Vagina (tissue), 2 donors: ENCODE data around the gene UNC5B.

ENCODE experiments used
- CTCF ChIP-seq, 3 experiments: fragments of 450-650 bp in 2 of 3; fragments of 200-600 bp in 1 of 3; sonication (generic) in 1 of 3; IDR thresholded peaks; one replicate each; pipeline ENCODE4 v1.5.1; 2017 to 2019; ENCODE audit warnings: antibody characterized with exemption in 3 of 3, mild to moderate bottlenecking in 2 of 3, moderate library complexity in 2 of 3
- POLR2A ChIP-seq, 2 donors: fragments of 450-650 bp; IDR thresholded peaks; one replicate each; pipeline ENCODE4 v1.6.1; 2017; ENCODE audit warnings: antibody characterized with exemption in 2 of 2, mild to moderate bottlenecking in 2 of 2, moderate library complexity in 2 of 2
- POLR2AphosphoS5 ChIP-seq, 2 donors: sonication (generic); formaldehyde crosslinking; IDR thresholded peaks; one replicate each; pipeline ENCODE4 v1.9.0; 2017; ENCODE audit warnings: antibody characterized with exemption in 2 of 2, mild to moderate bottlenecking in 2 of 2, low read depth in 1 of 2; ENCODE audit not compliant: insufficient read depth in 1 of 2

DNA sequence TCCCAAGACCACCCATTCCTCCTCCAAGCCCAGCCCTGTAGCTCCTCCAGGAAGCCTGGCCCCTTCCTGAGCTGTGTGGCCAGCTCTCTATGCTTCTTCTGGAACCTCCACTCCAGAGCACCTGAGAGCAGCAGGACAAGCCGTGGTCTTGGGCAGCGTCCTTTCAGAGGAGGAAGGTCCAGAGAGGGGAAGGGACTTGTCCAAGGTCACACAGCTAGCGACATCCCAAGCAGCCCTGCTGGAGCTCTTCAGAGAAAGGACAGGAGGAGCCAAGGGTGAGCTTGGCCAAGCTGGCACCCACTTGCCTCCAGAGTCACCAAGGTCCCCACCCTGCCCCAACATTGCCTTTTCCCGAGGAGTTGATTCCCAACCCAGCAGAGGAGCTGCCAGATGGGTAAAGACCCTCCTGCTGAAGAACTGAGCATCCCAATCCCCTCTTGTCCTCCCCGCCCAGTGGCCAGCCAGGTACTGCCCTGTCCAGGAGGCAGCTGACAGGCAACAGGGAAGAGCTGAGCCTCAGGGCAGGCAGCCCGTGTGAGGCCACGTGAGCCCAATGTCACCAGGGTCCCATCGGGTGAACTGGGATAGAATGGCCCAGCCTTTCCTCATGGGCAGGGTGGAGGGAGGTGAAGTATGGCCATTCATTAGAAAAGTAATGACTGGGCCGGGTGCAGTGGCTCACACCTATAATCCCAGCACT, 46.2 kb downstream of the UNC5B start:
- TF ChIP-seq CTCF (IDR thresholded peaks at IDR 0.05) (no peak), POLR2AphosphoS5 (IDR thresholded peaks at IDR 0.05; ENCODE audit: insufficient read depth in 1 of 2, low read depth in 1 of 2) (no peak), POLR2A (IDR thresholded peaks at IDR 0.05) (no peak)
